ENCODE measurements around the gene PDGFA. TPM values are rescaled to one million over a fixed set of nuclear protein-coding genes. Genes with fewer than 3 reads are reported as not detected.

PDGFA gene
- total RNA-seq, 4 donors from 2014 or later = 7.0 to 23.7 (median 8.8) TPM

DNA sequence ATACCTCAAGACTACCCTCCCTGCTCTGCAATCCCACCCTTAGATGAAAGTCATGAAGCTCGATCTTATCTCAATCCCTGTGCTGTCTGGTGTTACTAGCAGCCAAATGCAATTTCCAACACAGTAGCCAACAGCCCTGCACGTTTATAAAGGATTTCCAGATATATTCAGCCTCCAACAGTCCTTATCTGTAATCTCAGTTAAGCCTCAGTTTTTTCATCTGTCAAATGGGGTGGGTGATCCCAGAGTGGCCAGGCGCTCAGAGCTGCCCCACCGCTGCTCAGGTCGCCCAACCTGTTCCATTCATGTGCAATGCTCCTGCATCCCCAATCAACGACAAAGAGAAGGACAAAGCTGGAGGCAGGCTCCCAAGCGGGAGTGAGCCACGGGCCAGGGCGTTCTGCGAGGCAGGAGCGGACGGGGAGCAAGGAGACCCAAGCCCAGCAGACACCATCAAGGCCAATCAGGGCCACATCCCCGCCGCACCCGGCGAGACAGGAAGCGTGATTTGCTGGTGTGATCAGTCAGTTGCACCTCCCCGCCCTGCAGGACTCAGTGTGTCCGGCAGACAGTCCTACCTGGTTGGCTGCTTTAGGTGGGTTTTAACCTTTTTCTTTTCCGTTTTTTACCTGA lies 19.7 kb downstream of the PDGFA start:
- no peak for DNase-seq (ENCODE audit: low spot score)
- no peak for ATAC-seq (ENCODE audit: low FRiP score)
- no peak for TF ChIP-seq CTCF (IDR thresholded peaks at IDR 0.05)

DNA sequence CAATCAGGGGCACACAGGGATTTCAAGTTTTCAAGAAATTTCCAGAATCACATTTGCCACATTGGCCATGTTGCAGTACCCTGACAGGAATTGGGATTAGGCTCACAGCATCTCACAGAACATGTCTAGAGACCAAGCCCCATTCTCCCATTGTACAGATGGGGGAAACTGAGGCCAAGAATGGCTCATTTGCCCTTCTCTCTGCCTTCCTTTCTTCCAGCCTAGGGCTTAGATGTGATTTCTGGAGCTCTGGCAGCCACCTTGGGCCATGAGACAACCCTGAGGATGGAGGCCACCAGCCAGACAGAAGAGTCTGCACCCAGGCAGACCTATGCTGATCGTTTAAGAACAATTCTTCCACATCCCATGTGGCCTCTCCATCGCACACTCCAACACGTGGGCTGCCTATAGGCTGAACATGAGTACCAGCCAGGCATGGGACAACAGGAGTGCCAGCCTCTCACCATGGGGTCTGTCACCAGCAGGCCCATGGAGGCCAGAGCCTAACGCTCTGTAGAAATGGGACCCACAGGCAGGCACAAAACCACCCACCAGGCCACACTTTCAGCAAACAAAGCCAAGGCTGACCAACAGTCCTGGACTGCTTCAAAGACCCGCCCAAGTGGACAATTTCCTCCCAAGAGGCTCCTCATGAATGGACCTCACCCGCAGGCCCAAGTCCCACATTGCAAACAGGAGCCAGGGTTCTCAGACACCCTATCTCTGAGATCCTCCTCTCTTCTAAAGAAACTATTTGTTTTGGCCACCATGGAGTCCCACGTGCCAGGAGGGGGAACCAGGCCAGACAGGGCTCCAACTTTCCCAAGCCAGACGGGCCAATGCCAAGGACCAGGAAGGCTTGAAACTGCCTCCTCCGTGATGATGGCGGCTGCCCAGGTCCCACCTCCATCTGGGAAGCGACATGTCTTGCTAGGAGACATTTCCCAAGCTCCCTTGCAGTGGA lies 20.7 kb downstream of the PDGFA start:
- DNase-seq (ENCODE audit: low spot score) (no peak), ATAC-seq (ENCODE audit: low FRiP score) (no peak)

GRCh38 chr7:497946-498655 lies 21.5 kb downstream of the PDGFA start:
- no peak for ATAC-seq (ENCODE audit: low FRiP score)
- no peak for DNase-seq (ENCODE audit: low spot score)
- TF ChIP-seq CTCF (IDR thresholded peaks at IDR 0.05) = no peak

More for the DNA sequence above, 20.7 kb downstream of the PDGFA start:
- no peak for TF ChIP-seq CTCF (IDR thresholded peaks at IDR 0.05)

DNA sequence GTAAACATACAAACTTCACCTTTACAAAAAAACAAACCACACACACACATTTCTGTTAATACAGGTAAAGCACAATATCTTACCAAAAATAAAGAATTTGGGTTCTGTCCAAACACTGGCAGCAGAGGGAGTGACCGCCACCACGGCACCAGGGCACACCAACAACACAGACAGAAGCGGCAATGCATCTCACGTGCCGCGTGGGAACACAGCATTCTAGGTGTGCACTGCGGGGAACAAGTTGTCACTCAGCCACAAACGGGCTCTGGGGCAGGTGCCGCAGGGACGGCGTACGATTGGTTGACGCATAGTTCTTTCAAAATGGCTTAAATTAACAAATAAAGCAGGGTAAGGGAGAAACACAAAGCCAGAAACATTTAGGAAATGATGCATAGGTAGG lies 22.3 kb downstream of the PDGFA start:
- DNase-seq (ENCODE audit: low spot score) (no peak), ATAC-seq (ENCODE audit: low FRiP score) (no peak)
- no peak for TF ChIP-seq CTCF (IDR thresholded peaks at IDR 0.05)

DNA sequence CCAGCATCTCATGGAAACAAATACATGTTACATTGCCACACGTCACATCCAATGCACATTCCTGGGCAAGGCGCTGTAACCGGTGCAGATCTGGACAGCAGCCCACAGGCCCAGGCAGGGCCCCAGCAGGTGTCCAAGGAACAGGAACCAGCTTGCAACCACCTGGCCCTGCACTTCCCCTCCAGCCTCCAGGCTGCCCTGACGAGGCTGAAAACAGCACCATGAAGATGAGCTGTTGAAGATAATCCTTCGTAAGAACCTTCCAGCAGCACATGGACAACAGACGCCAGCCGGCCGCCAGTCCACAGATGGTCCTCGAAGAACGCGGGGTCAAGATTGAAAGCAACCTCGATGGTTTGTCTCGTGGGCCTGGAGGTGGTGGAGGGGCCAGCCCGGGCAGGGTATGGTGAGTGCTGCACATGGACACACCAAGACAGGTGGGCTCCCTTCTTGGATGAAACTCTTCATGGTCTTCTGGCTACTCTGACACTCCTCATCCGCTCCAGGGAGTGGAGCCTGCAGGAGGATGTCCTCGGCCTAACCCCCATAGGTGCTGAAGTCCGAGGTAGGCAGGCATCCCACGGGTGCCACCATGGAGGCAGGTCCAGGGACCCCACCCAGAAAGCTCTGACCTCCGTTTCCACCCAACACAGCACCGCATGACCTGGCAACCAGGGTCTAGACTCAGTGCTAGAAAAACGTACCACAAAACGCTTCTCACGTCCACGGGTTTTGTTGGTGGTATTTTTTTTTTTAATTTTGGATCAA lies 22.9 kb downstream of the PDGFA start:
- DNase-seq (ENCODE audit: low spot score) (no peak), ATAC-seq (ENCODE audit: low FRiP score) (no peak)
- TF ChIP-seq CTCF (IDR thresholded peaks at IDR 0.05) = no peak

DNA sequence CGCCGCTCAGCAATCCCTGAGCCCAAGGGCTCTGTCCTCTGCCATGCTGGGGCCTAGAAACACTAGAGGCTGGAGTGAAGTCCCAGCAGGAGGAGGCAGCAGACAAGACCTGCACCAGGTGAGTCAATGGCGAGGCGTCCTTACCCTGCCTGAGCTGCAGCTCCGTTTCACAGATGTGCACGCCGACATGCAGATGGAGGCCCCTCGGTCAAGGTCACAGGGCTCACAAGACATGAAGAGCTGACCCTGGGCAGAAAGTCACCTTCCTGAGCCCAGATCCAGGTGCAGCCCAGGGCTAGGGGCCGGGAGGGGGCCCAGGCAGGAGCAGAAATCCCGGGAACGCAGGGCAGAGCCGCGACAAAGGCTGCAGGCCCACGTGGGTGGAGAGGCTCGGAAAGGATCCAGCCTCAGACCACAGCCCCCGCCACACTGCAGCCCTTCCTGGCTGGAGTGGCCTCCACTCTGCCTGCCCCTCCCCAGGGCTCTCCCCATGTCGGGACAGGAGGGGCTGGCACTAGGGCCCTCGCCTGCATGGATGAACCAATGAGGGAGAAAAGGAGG lies 23.8 kb downstream of the PDGFA start:
- TF ChIP-seq CTCF (IDR thresholded peaks at IDR 0.05) = no peak
- no peak for DNase-seq (ENCODE audit: low spot score)
- no peak for ATAC-seq (ENCODE audit: low FRiP score)
